Activated CD4-positive, alpha-beta T cell treated with anti-CD3 and anti-CD28 coated beads for 1 hour (primary cell): ENCODE results near the gene TEX19.

Experiments
- DNase-seq: peaks from one replicate; pipeline ENCODE4 v3.0.0-alpha.2; 2020

The TEX19 gene

GRCh38 chr17:82322526-82323453 is 36.3 kb upstream of the TEX19 start:
- no peak for DNase-seq

- no peak for DNase-seq
Measured at GRCh38 chr17:82323514-82324234, 35.4 kb upstream of the TEX19 start.

- no peak for DNase-seq
Measured at GRCh38 chr17:82324566-82325285, 34.3 kb upstream of the TEX19 start.

- DNase-seq = no peak
Measured at GRCh38 chr17:82325286-82326180, 33.5 kb upstream of the TEX19 start.

GRCh38 chr17:82327289-82327688 is 31.8 kb upstream of the TEX19 start:
- no peak for DNase-seq

GRCh38 chr17:82327757-82328140 is 31.3 kb upstream of the TEX19 start:
- no peak for DNase-seq

GRCh38 chr17:82328141-82328993 is 30.7 kb upstream of the TEX19 start:
- no peak for DNase-seq

- DNase-seq = no peak
Measured at GRCh38 chr17:82328994-82329507, 30.0 kb upstream of the TEX19 start.

- no peak for DNase-seq
Measured at GRCh38 chr17:82329683-82330321, 29.2 kb upstream of the TEX19 start.

- no peak for DNase-seq
Measured at GRCh38 chr17:82330322-82331239, 28.5 kb upstream of the TEX19 start.

- DNase-seq = no peak
Measured at GRCh38 chr17:82331345-82331939, 27.6 kb upstream of the TEX19 start.

GRCh38 chr17:82332669-82333278 is 26.3 kb upstream of the TEX19 start:
- no peak for DNase-seq

- no peak for DNase-seq
Measured at GRCh38 chr17:82333279-82334171, 25.5 kb upstream of the TEX19 start, which contains the start of gene SECTM1. Gene SECTM1 (minus strand): TSS chr17:82333766. CDS start chr17:82327240, 6,526 bp downstream.

- DNase-seq = no peak
Measured at GRCh38 chr17:82334204-82334621, 24.8 kb upstream of the TEX19 start.

GRCh38 chr17:82334622-82335394 is 24.2 kb upstream of the TEX19 start:
- no peak for DNase-seq

GRCh38 chr17:82338858-82339633 is 20.0 kb upstream of the TEX19 start:
- no peak for DNase-seq
